Measurements from ENCODE around the gene FMNL2.

The FMNL2 gene

GRCh38 chr2:152626911-152627339 is 292.0 kb downstream of the FMNL2 start:
- no peak for DNase-seq
- peaks cover 42% of the 10 kb centered on the region for H3K36me3 ChIP-seq
- no peak overlapping the region for H3K27ac ChIP-seq
- H3K4me3 ChIP-seq (ENCODE audit: low read depth, low read length), result no peak overlapping the region
- TF ChIP-seq CTCF (IDR thresholded peaks at IDR 0.05; ENCODE audit: low read depth, low read length), result no peak
- H3K27me3 ChIP-seq (ENCODE audit: insufficient read depth, low read depth, severe bottlenecking), result no peaks in the 10 kb centered on the region
- no peaks in the 10 kb centered on the region for H3K9me3 ChIP-seq (ENCODE audit: severe bottlenecking)

- Histone ChIP-seq H3K9me3 (ENCODE audit: severe bottlenecking) (no peaks in the 10 kb centered on the region), H3K27ac (no peak overlapping the region), H3K4me3 (ENCODE audit: low read depth, low read length) (no peak overlapping the region), H3K27me3 (ENCODE audit: insufficient read depth, low read depth, severe bottlenecking) (no peaks in the 10 kb centered on the region), H3K36me3 (peaks cover 46% of the 10 kb centered on the region)
- TF ChIP-seq CTCF (IDR thresholded peaks at IDR 0.05; ENCODE audit: low read depth, low read length), result peak; percentile 45; the same call in 1 of the 2 replicates
- DNase-seq, result no peak
These were observed 292.5 kb downstream of the FMNL2 start for GRCh38 chr2:152627351-152627957.

GRCh38 chr2:152629202-152629601 is 294.2 kb downstream of the FMNL2 start:
- H3K9me3 ChIP-seq (ENCODE audit: severe bottlenecking), result no peaks in the 10 kb centered on the region
- no peak for TF ChIP-seq CTCF (IDR thresholded peaks at IDR 0.05; ENCODE audit: low read depth, low read length)
- no peak for DNase-seq
- H3K4me3 ChIP-seq (ENCODE audit: low read depth, low read length), result no peak overlapping the region
- no peak overlapping the region for H3K27ac ChIP-seq
- no peaks in the 10 kb centered on the region for H3K27me3 ChIP-seq (ENCODE audit: insufficient read depth, low read depth, severe bottlenecking)
- H3K36me3 ChIP-seq, result peaks cover 55% of the 10 kb centered on the region

- no peaks in the 10 kb centered on the region for H3K27me3 ChIP-seq (ENCODE audit: insufficient read depth, low read depth, severe bottlenecking)
- no peaks in the 10 kb centered on the region for H3K9me3 ChIP-seq (ENCODE audit: severe bottlenecking)
- H3K36me3 ChIP-seq, result peaks cover 55% of the 10 kb centered on the region
- no peak for DNase-seq
- no peak overlapping the region for H3K27ac ChIP-seq
- TF ChIP-seq CTCF (IDR thresholded peaks at IDR 0.05; ENCODE audit: low read depth, low read length), result no peak
- no peak overlapping the region for H3K4me3 ChIP-seq (ENCODE audit: low read depth, low read length)
These were observed 295.5 kb downstream of the FMNL2 start for GRCh38 chr2:152630466-152630865.

- no peak for DNase-seq
- H3K27ac ChIP-seq, result no peak overlapping the region
- H3K27me3 ChIP-seq (ENCODE audit: insufficient read depth, low read depth, severe bottlenecking), result no peaks in the 10 kb centered on the region
- no peaks in the 10 kb centered on the region for H3K9me3 ChIP-seq (ENCODE audit: severe bottlenecking)
- TF ChIP-seq CTCF (IDR thresholded peaks at IDR 0.05; ENCODE audit: low read depth, low read length), result no peak
- H3K4me3 ChIP-seq (ENCODE audit: low read depth, low read length), result no peak overlapping the region
- peaks cover 66% of the 10 kb centered on the region for H3K36me3 ChIP-seq
These were observed 297.8 kb downstream of the FMNL2 start for GRCh38 chr2:152632736-152633135.
